ENCODE results near the gene SDK1. TPM values are rescaled to one million over a fixed set of nuclear protein-coding genes. Genes with fewer than 3 reads are reported as not detected.

Gene SDK1
- total and polyA plus RNA-seq, 2 donors (not counting 3 experiments of a cell fraction or from before 2014, with no cell fraction given), result 1.6 to 3.9 TPM

DNA sequence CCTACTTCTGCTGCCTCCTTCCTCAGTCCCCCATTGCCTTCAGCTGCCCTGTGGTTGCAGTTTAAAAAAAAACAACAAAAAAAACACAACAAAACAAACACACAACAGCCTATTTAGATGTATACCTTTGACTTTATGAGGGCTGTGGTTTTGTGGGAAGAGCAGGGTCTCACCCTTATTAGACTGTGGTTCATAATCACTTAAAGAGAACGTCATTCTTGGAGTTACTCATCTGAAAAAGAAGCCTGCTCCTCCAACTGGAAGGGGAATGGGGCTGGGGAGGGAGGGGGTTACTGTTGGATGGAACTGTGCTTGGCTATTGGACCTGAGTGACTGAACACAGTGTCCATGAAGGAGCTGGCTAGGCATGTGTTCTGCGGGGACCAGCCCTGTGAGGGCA is 48.1 kb downstream of the SDK1 start:
- no peaks in the 10 kb centered on the region for H3K4me1 ChIP-seq (ENCODE audit: control insufficient read depth, extremely low read depth, insufficient read depth, low read length)
- no peaks in the 10 kb centered on the region for H3K79me2 ChIP-seq (ENCODE audit: control insufficient read depth, insufficient read depth, low read length)
- no peak overlapping the region for H3K27ac ChIP-seq (ENCODE audit: insufficient read depth, low read depth, low read length)
- no peak for FAIRE-seq
- no TSS peak for BruUV-seq (replicated peaks)
- H3K36me3 ChIP-seq (ENCODE audit: control insufficient read depth in 2 of 2, extremely low read depth in 1 of 2, insufficient read depth in 2 of 2, low read length in 2 of 2), result no peaks in the 10 kb centered on the region
- TF ChIP-seq MYC (IDR thresholded peaks at IDR 0.05; ENCODE audit: low read depth, low read length) (no peak), POLR2A (IDR thresholded peaks at IDR 0.05; ENCODE audit: low read depth, low read length) (no peak), FOS (IDR thresholded peaks at IDR 0.05; ENCODE audit: borderline replicate concordance, insufficient read depth, low read length) (no peak), GATA2 (IDR thresholded peaks at IDR 0.05; ENCODE audit: insufficient read depth, insufficient read length, low read depth, low read length) (no peak), JUN (IDR thresholded peaks at IDR 0.05; ENCODE audit: borderline replicate concordance, insufficient read depth, insufficient read length, low read depth) (no peak), EZH2 (IDR thresholded peaks at IDR 0.05; ENCODE audit: borderline replicate concordance, low read depth, low read length, severe bottlenecking) (no peak), POLR2AphosphoS5 (IDR thresholded peaks at IDR 0.05; ENCODE audit: insufficient read depth, low read depth, low read length) (no peak)
- TF ChIP-seq, protein P1, sequence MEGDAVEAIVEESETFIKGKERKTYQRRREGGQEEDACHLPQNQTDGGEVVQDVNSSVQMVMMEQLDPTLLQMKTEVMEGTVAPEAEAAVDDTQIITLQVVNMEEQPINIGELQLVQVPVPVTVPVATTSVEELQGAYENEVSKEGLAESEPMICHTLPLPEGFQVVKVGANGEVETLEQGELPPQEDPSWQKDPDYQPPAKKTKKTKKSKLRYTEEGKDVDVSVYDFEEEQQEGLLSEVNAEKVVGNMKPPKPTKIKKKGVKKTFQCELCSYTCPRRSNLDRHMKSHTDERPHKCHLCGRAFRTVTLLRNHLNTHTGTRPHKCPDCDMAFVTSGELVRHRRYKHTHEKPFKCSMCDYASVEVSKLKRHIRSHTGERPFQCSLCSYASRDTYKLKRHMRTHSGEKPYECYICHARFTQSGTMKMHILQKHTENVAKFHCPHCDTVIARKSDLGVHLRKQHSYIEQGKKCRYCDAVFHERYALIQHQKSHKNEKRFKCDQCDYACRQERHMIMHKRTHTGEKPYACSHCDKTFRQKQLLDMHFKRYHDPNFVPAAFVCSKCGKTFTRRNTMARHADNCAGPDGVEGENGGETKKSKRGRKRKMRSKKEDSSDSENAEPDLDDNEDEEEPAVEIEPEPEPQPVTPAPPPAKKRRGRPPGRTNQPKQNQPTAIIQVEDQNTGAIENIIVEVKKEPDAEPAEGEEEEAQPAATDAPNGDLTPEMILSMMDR (IDR thresholded peaks at IDR 0.05; ENCODE audit: extremely low read depth in 1 of 2, insufficient read depth in 1 of 2, low read depth in 1 of 2, low read length in 2 of 2), result no peak
- TF ChIP-seq, protein P2, sequence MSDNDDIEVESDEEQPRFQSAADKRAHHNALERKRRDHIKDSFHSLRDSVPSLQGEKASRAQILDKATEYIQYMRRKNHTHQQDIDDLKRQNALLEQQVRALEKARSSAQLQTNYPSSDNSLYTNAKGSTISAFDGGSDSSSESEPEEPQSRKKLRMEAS (IDR thresholded peaks at IDR 0.05; ENCODE audit: insufficient read depth, insufficient read length), result no peak
- ChIA-PET POLR2A (no interaction called here), CTCF (no interaction called here)
- DNase-seq (ENCODE audit: low read depth, low spot score), result no peak
- no peak overlapping the region for H3K4me2 ChIP-seq (ENCODE audit: insufficient read depth, low read length)
- no peaks in the 10 kb centered on the region for H3K9me1 ChIP-seq (replicated peaks; ENCODE audit: control insufficient read depth, extremely low read depth, insufficient read depth, low read length)
- H3K27me3 ChIP-seq (ENCODE audit: control insufficient read depth in 2 of 2, insufficient read depth in 2 of 2, low read length in 2 of 2), result peaks cover 0 to 2% of the 10 kb centered on the region in 2 experiments
- H3K9ac ChIP-seq (replicated peaks; ENCODE audit: extremely low read depth, insufficient read depth, low read length), result no peak overlapping the region
- no peak overlapping the region for H2AFZ ChIP-seq (ENCODE audit: low read depth, low read length)
- H3K4me3 ChIP-seq (replicated peaks in 1 of 3; ENCODE audit: insufficient read depth in 1 of 3, low read depth in 1 of 3, low read length in 3 of 3), result no peak overlapping the region
- dilution Hi-C loops (cut with MboI; ENCODE audit: extremely low pct_ligation_motif_present, low sequenced_read_pairs), result no loop called here
- H4K20me1 ChIP-seq (replicated peaks; ENCODE audit: control insufficient read depth, extremely low read depth, insufficient read depth, low read length), result no peaks in the 10 kb centered on the region
- H3K9me3 ChIP-seq (replicated peaks; ENCODE audit: control insufficient read depth, insufficient read depth, low read length), result no peaks in the 10 kb centered on the region
- intact Hi-C loops (cut with micrococcal nuclease), result no loop called here

All from endothelial cell of umbilical vein (primary cell).